ENCODE measurements around the gene TMEM218. TPM values are rescaled to one million over a fixed set of nuclear protein-coding genes. Genes with fewer than 3 reads are reported as not detected.
A peak's percentile ranks its signal among the peaks of the same experiment; 100 is the strongest.

TMEM218 gene
- total RNA-seq, 4 donors from 2014 or later: 24.2 to 31.5 (median 26.1) TPM

DNA sequence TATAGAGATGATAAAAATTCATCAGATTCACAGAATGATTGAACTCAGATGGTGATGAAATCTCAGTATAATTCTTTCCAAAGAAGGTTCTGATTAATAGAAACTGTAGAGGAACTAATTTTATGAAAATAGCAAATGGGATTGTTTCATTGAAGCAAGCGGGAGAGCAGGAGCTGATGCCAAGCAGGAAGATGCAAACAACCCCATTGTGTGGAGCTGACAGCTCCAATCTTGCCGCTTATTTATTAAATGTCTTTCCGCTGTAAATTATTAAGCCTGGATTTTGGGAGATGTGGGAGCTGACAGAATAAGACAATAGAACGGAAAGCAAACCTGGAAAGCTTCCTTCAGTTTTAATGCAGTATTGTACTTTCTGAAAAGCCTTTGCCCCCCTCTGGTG lies 6.0 kb upstream of the TMEM218 start:
- intact Hi-C loops (cut with DNase I): no loop called here
- Histone ChIP-seq H3K27ac (no peak overlapping the region), H3K36me3 (no peaks in the 10 kb centered on the region), H3K9me3 (no peaks in the 10 kb centered on the region), H3K4me3 (replicated peaks in 1 of 3) (no peak overlapping the region), H3K4me1 (no peaks in the 10 kb centered on the region), H3K27me3 (no peaks in the 10 kb centered on the region)
- DNase-seq: no peak
- TF ChIP-seq, protein P1, sequence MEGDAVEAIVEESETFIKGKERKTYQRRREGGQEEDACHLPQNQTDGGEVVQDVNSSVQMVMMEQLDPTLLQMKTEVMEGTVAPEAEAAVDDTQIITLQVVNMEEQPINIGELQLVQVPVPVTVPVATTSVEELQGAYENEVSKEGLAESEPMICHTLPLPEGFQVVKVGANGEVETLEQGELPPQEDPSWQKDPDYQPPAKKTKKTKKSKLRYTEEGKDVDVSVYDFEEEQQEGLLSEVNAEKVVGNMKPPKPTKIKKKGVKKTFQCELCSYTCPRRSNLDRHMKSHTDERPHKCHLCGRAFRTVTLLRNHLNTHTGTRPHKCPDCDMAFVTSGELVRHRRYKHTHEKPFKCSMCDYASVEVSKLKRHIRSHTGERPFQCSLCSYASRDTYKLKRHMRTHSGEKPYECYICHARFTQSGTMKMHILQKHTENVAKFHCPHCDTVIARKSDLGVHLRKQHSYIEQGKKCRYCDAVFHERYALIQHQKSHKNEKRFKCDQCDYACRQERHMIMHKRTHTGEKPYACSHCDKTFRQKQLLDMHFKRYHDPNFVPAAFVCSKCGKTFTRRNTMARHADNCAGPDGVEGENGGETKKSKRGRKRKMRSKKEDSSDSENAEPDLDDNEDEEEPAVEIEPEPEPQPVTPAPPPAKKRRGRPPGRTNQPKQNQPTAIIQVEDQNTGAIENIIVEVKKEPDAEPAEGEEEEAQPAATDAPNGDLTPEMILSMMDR (IDR thresholded peaks at IDR 0.05): no peak
- no peak for TF ChIP-seq POLR2A (IDR thresholded peaks at IDR 0.05)
- WGBS, 2 donors: 73 to 80% methylated on average over 4 of the region's 4 CpGs

DNA sequence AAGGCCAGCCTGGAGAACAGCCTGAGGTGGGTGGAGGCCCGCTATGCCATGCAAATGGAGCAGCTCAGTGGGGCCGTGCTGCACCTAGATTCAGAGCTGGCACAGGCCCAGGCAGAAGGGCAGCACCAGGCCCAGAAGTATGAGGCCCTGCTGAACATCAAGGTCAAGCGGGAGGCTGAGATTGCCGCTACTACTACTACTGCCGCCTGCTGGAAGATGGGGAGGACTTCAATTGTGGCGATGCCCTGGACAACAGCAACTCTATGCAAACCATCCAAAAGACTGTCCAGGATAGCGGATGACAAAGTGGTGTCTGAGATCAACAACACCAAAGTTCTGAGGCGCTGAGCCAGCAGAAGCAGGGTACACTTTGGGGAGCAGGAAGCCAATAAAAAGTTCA lies 3.1 kb upstream of the TMEM218 start:
- Histone ChIP-seq H3K27ac (no peak overlapping the region), H3K9me3 (no peaks in the 10 kb centered on the region), H3K36me3 (no peaks in the 10 kb centered on the region), H3K4me1 (peaks cover 5 to 10% of the 10 kb centered on the region in 2 donors), H3K27me3 (no peaks in the 10 kb centered on the region), H3K4me3 (replicated peaks in 1 of 3) (no peak overlapping the region)
- intact Hi-C loops (cut with DNase I): no loop called here
- DNase-seq: no peak
- TF ChIP-seq, protein P1 (IDR thresholded peaks at IDR 0.05): no peak
- no peak for TF ChIP-seq POLR2A (IDR thresholded peaks at IDR 0.05)
- WGBS, 2 donors: 59 to 80% methylated on average over 8 of the region's 8 CpGs

DNA sequence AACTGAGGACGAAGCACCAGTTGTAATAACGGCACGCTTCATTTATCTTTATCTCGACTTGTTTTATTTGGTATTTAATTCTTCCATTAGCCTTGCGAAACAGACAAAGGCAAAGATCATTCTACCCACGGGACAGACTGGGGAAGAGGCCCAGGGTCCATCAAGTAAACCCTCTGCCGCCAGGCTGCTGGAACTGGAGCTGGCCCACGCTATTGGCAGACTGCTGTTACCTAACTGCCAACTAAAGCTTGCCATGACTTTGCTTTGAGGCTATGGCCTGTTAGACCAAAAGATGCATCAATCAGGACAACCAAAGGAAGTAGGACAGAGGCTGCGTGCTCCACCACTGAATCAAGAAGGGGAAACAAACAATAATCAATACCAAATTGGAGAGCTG lies 780 bp upstream of the TMEM218 start:
- DNase-seq: peak in 1 of 2 donors; percentile 13
- H3K9me3 ChIP-seq: no peaks in the 10 kb centered on the region
- H3K4me1 ChIP-seq: peaks cover 5 to 10% of the 10 kb centered on the region in 2 donors
- no peak overlapping the region for H3K27ac ChIP-seq
- no peak overlapping the region for H3K4me3 ChIP-seq (replicated peaks in 1 of 3)
- no peaks in the 10 kb centered on the region for H3K36me3 ChIP-seq
- TF ChIP-seq POLR2A (IDR thresholded peaks at IDR 0.05): no peak
- TF ChIP-seq, protein P1 (IDR thresholded peaks at IDR 0.05): no peak
- H3K27me3 ChIP-seq: no peaks in the 10 kb centered on the region
- 82 to 90% methylated on average over 9 of the region's 9 CpGs for WGBS, 2 donors
- intact Hi-C loops (cut with DNase I): no loop called here

- no peaks in the 10 kb centered on the region for H3K27me3 ChIP-seq
- no peaks in the 10 kb centered on the region for H3K36me3 ChIP-seq
- peaks cover 5 to 10% of the 10 kb centered on the region in 2 donors for H3K4me1 ChIP-seq
- 1% methylated on average over 9 of the region's 9 CpGs for WGBS, 2 donors
- TF ChIP-seq, protein P1 (IDR thresholded peaks at IDR 0.05): no peak
- no peak for TF ChIP-seq POLR2A (IDR thresholded peaks at IDR 0.05)
- H3K4me3 ChIP-seq (replicated peaks in 1 of 3): peak overlapping the region; percentile 38 to 76 (median 45)
- no peak for DNase-seq
- intact Hi-C loops (cut with DNase I): no loop called here
- no peaks in the 10 kb centered on the region for H3K9me3 ChIP-seq
- peak overlapping the region; percentile 34 to 71 (median 46) for H3K27ac ChIP-seq
Observed at GRCh38 chr11:125111001-125111342, 454 bp downstream of the TMEM218 start.

DNA sequence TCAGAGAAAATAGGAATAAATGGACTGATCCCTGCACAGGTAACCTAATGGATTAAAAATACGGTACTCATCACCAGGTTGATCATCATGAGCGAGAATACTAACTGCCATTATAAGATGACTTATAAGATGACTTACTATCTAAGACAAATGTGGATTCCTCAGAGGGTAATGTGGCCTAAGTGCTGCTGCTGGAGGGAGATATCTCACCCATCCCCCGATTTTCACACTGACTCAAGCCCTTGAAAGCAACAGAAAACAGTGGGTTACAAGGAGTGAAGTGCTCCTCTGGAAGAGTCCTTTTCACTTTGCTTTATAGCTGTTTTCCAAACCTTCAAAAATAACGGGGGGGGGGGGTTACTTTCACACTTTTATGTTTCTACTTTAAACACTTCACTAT lies 920 bp downstream of the TMEM218 start:
- intact Hi-C loops (cut with DNase I): no loop called here
- 53% methylated on average over 4 of the region's 4 CpGs for WGBS, 2 donors
- peak overlapping the region in 1 of 3 donors; percentile 45 for H3K4me3 ChIP-seq (replicated peaks in 1 of 3)
- H3K27me3 ChIP-seq: no peaks in the 10 kb centered on the region
- H3K9me3 ChIP-seq: no peaks in the 10 kb centered on the region
- H3K27ac ChIP-seq: no peak overlapping the region
- no peak for DNase-seq
- H3K4me1 ChIP-seq: peaks cover 5 to 10% of the 10 kb centered on the region in 2 donors
- H3K36me3 ChIP-seq: no peaks in the 10 kb centered on the region
- TF ChIP-seq, protein P1 (IDR thresholded peaks at IDR 0.05): no peak

All from thyroid gland (tissue), 4 donors.